ENCODE measurements around the gene PLAAT3.

PLAAT3 gene

GRCh38 chr11:63652671-63653070 lies 38.4 kb upstream of the PLAAT3 start:
- POLR2A ChIA-PET, result no interaction called here
- Histone ChIP-seq H3K9me3 (ENCODE audit: control insufficient read depth, insufficient read depth, low read depth, low read length) (no peaks in the 10 kb centered on the region), H3K4me3 (ENCODE audit: low read depth, low read length) (no peak overlapping the region), H3K27ac (ENCODE audit: extremely low read depth, low read depth, low read length) (no peak overlapping the region), H3K4me1 (ENCODE audit: control insufficient read depth, insufficient read depth, low read length) (no peaks in the 10 kb centered on the region), H3K36me3 (ENCODE audit: control insufficient read depth in 2 of 2, insufficient read depth in 1 of 2, low read length in 2 of 2) (peaks cover 0 to 60% of the 10 kb centered on the region in 2 experiments; a peak in 2 of 3 replicates)
- CTCF ChIA-PET, result interaction anchor here (0.7 to 1.5 kb wide), 6 partner anchors 8 to 86 kb away, joined by 3 to 5 read pairs (median 3); partner anchors contain the start of gene ATL3
- TF ChIP-seq ZNF701 (tag by site-specific recombination; IDR thresholded peaks at IDR 0.05), result no peak
- TF ChIP-seq ZNF280D (tag by site-specific recombination; IDR thresholded peaks at IDR 0.05), result no peak
- TF ChIP-seq ZNF488 (tag by site-specific recombination; IDR thresholded peaks at IDR 0.05), result no peak
- no peak for TF ChIP-seq ZNF473 (tag by site-specific recombination; IDR thresholded peaks at IDR 0.05)
- no peak for TF ChIP-seq ZNF157 (tag by site-specific recombination; IDR thresholded peaks at IDR 0.05)
- TF ChIP-seq ZNF350 (tag by site-specific recombination; IDR thresholded peaks at IDR 0.05), result no peak
- TF ChIP-seq ZNF19 (tag by site-specific recombination; IDR thresholded peaks at IDR 0.05; ENCODE audit: low read depth), result no peak
- TF ChIP-seq PRDM2 (tag by site-specific recombination; IDR thresholded peaks at IDR 0.05; ENCODE audit: borderline replicate concordance), result no peak
- no peak for TF ChIP-seq TRIM28 (IDR thresholded peaks at IDR 0.05; ENCODE audit: borderline replicate concordance, low read length)
- TF ChIP-seq ZNF214 (tag by site-specific recombination; IDR thresholded peaks at IDR 0.05; ENCODE audit: borderline replicate concordance), result no peak
- TF ChIP-seq KLF10 (tag by site-specific recombination; IDR thresholded peaks at IDR 0.05), result no peak
- no peak for TF ChIP-seq ZNF239 (tag by site-specific recombination; IDR thresholded peaks at IDR 0.05)
- no peak for TF ChIP-seq ZNF600 (tag by site-specific recombination; IDR thresholded peaks at IDR 0.05)
- TF ChIP-seq ZNF24 (tag by site-specific recombination; IDR thresholded peaks at IDR 0.05), result no peak

- peaks cover 0 to 71% of the 10 kb centered on the region in 2 experiments; a peak in 1 of 3 replicates for H3K36me3 ChIP-seq (ENCODE audit: control insufficient read depth in 2 of 2, insufficient read depth in 1 of 2, low read length in 2 of 2)
- ChIA-PET POLR2A (interaction anchor here (0.8 kb wide), 1 partner anchor 43 kb away, joined by 4 read pairs; no protein-coding TSS in a partner anchor), CTCF (interaction anchor here (0.9 to 1.5 kb wide), 4 partner anchors 8 to 164 kb away, joined by 4 to 7 read pairs (median 4); no protein-coding TSS in a partner anchor)
- TF ChIP-seq ZSCAN5A (tag by site-specific recombination; IDR thresholded peaks at IDR 0.05), result no peak
- TF ChIP-seq SCRT1 (tag by site-specific recombination; IDR thresholded peaks at IDR 0.05; ENCODE audit: borderline replicate concordance), result no peak
- TF ChIP-seq ZNF645 (tag by site-specific recombination; IDR thresholded peaks at IDR 0.05), result no peak
- no peak for TF ChIP-seq GLI2 (tag by site-specific recombination; IDR thresholded peaks at IDR 0.05; ENCODE audit: borderline replicate concordance, low read depth)
- no peak for TF ChIP-seq ZNF324 (tag by site-specific recombination; IDR thresholded peaks at IDR 0.05)
- no peak for TF ChIP-seq ZNF146 (tag by site-specific recombination; IDR thresholded peaks at IDR 0.05)
- no peaks in the 10 kb centered on the region for H3K9me3 ChIP-seq (ENCODE audit: control insufficient read depth, insufficient read depth, low read depth, low read length)
- H3K4me1 ChIP-seq (ENCODE audit: control insufficient read depth, insufficient read depth, low read length), result no peaks in the 10 kb centered on the region
- H3K4me3 ChIP-seq (ENCODE audit: low read depth, low read length), result no peak overlapping the region
- H3K27ac ChIP-seq (ENCODE audit: extremely low read depth, low read depth, low read length), result no peak overlapping the region
Observed at GRCh38 chr11:63643205-63643604, 29.0 kb upstream of the PLAAT3 start.
